Measurements from ENCODE around the gene STYXL1. TPM values are rescaled to one million over a fixed set of nuclear protein-coding genes. Genes with fewer than 3 reads are reported as not detected.
"Not testable (repeated sequence)": the region's sequence is repeated elsewhere in the genome, so short reads cannot be mapped to it uniquely, and the experiment has no call there.

The STYXL1 gene
- total RNA-seq, 1 experiment from 2014 or later = 21.3 TPM

DNA sequence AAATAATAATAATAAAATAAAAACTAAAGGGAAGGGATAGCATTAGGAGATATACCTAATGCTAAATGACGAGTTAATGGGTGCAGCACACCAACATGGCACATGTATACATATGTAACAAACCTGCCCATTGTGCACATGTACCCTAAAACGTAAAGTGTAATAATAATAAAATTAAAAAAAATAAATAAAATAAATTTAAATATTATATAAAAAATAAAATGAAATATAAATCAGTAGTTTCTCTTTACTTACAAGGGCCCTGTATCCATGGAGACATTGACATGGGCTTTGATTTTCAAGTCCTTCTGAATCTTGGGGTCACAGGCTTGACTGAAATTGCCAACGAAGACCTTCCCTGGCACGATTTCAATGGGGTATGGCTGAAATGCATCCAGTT lies 42.8 kb downstream of the STYXL1 start:
- H3K27ac Mint-ChIP-seq; ATAC-seq; H3K36me3 Mint-ChIP-seq; H3K4me3 Mint-ChIP-seq; DNase-seq (ENCODE audit: low spot score); CTCF ChIA-PET; POLR2A ChIA-PET; H3K9me3 Mint-ChIP-seq; H3K4me1 Mint-ChIP-seq; H3K27me3 Mint-ChIP-seq (ENCODE audit: low read depth): not testable (repeated sequence)
- TF ChIP-seq HMGA2 (CRISPR knock-in tag; IDR thresholded peaks at IDR 0.05) = peak; percentile 90

- H3K36me3 Mint-ChIP-seq = peaks cover 10% of the 10 kb centered on the region
- CTCF ChIA-PET = interaction anchor here (0.8 to 1.0 kb wide), 2 partner anchors 17 to 260 kb away, joined by 3 to 4 read pairs; no protein-coding TSS in a partner anchor
Measured at GRCh38 chr7:76003351-76003750, 44.4 kb downstream of the STYXL1 start.

GRCh38 chr7:76002822-76003221 lies 45.0 kb downstream of the STYXL1 start:
- ChIA-PET POLR2A (no interaction called here), CTCF (interaction anchor here (1.0 kb wide), 1 partner anchor 17 kb away, joined by 4 read pairs; no protein-coding TSS in a partner anchor)
- Mint-ChIP-seq H3K36me3 (peaks cover 10% of the 10 kb centered on the region), H3K9me3 (no peaks in the 10 kb centered on the region), H3K4me3 (no peak overlapping the region), H3K4me1 (no peaks in the 10 kb centered on the region), H3K27me3 (ENCODE audit: low read depth) (no peaks in the 10 kb centered on the region), H3K27ac (no peak overlapping the region)
- TF ChIP-seq, protein P1, sequence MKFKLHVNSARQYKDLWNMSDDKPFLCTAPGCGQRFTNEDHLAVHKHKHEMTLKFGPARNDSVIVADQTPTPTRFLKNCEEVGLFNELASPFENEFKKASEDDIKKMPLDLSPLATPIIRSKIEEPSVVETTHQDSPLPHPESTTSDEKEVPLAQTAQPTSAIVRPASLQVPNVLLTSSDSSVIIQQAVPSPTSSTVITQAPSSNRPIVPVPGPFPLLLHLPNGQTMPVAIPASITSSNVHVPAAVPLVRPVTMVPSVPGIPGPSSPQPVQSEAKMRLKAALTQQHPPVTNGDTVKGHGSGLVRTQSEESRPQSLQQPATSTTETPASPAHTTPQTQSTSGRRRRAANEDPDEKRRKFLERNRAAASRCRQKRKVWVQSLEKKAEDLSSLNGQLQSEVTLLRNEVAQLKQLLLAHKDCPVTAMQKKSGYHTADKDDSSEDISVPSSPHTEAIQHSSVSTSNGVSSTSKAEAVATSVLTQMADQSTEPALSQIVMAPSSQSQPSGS (CRISPR knock-in tag; IDR thresholded peaks at IDR 0.05; ENCODE audit: borderline replicate concordance, low read depth) = no peak
- no peak for TF ChIP-seq TP53 (CRISPR knock-in tag; IDR thresholded peaks at IDR 0.05)
- TF ChIP-seq ZBTB43 (CRISPR knock-in tag; IDR thresholded peaks at IDR 0.05) = no peak
- TF ChIP-seq TEAD4 (CRISPR knock-in tag; IDR thresholded peaks at IDR 0.05) = no peak
- TF ChIP-seq RELA (CRISPR knock-in tag; IDR thresholded peaks at IDR 0.05; ENCODE audit: borderline replicate concordance) = no peak
- DNase-seq (ENCODE audit: low spot score) = no peak
- no peak for ATAC-seq

More at GRCh38 chr7:76003351-76003750, 44.4 kb downstream of the STYXL1 start:
- H3K27ac Mint-ChIP-seq = no peak overlapping the region
- POLR2A ChIA-PET = no interaction called here
- no peak for DNase-seq (ENCODE audit: low spot score)
- 0 out of 2 replicates have a peak, but pooled peaks cover 2% of the 10 kb centered on the region for H3K4me1 Mint-ChIP-seq
- H3K4me3 Mint-ChIP-seq = no peak overlapping the region
- TF ChIP-seq JUN (CRISPR knock-in tag; IDR thresholded peaks at IDR 0.05) = no peak
- no peaks in the 10 kb centered on the region for H3K27me3 Mint-ChIP-seq (ENCODE audit: low read depth)
- no peak for ATAC-seq
- H3K9me3 Mint-ChIP-seq = no peaks in the 10 kb centered on the region

DNA sequence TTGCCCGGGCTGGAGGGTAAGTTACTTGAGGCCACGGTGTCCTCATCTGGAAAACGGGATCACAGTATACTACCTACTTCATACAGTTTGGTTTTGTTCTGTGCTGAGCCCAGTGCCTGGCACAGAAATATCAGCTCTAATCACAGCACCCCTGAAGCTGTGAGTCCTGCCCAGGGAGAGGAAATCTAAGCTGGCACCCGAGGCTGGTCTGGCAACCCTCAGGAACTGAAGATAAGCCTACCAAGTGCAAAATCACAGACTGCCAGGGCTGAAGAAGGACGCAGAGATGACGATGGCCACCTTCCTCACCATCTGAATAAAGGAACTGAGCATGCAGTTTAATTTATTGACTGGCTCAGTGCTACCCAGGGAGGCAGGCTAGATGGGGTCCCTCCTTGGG lies 45.7 kb downstream of the STYXL1 start:
- no peaks in the 10 kb centered on the region for H3K9me3 Mint-ChIP-seq
- ATAC-seq (no peak), DNase-seq (ENCODE audit: low spot score) (no peak)
- no peaks in the 10 kb centered on the region for H3K4me1 Mint-ChIP-seq
- H3K36me3 Mint-ChIP-seq = peaks cover 10% of the 10 kb centered on the region
- H3K27ac Mint-ChIP-seq = no peak overlapping the region
- TF ChIP-seq E2F5 (CRISPR knock-in tag; IDR thresholded peaks at IDR 0.05) = no peak
- TF ChIP-seq MYBL2 (CRISPR knock-in tag; IDR thresholded peaks at IDR 0.05) = no peak
- no peak for TF ChIP-seq ZNF232 (CRISPR knock-in tag; IDR thresholded peaks at IDR 0.05)
- TF ChIP-seq, protein P2, sequence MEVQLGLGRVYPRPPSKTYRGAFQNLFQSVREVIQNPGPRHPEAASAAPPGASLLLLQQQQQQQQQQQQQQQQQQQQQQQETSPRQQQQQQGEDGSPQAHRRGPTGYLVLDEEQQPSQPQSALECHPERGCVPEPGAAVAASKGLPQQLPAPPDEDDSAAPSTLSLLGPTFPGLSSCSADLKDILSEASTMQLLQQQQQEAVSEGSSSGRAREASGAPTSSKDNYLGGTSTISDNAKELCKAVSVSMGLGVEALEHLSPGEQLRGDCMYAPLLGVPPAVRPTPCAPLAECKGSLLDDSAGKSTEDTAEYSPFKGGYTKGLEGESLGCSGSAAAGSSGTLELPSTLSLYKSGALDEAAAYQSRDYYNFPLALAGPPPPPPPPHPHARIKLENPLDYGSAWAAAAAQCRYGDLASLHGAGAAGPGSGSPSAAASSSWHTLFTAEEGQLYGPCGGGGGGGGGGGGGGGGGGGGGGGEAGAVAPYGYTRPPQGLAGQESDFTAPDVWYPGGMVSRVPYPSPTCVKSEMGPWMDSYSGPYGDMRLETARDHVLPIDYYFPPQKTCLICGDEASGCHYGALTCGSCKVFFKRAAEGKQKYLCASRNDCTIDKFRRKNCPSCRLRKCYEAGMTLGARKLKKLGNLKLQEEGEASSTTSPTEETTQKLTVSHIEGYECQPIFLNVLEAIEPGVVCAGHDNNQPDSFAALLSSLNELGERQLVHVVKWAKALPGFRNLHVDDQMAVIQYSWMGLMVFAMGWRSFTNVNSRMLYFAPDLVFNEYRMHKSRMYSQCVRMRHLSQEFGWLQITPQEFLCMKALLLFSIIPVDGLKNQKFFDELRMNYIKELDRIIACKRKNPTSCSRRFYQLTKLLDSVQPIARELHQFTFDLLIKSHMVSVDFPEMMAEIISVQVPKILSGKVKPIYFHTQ (CRISPR knock-in tag; IDR thresholded peaks at IDR 0.05) = no peak
- no peak for TF ChIP-seq RORB (CRISPR knock-in tag; IDR thresholded peaks at IDR 0.05)
- no peak for TF ChIP-seq NFYB (CRISPR knock-in tag; conservative IDR thresholded peaks at IDR 0.05; ENCODE audit: low read depth)
- no peak for TF ChIP-seq CBFB (CRISPR knock-in tag; IDR thresholded peaks at IDR 0.05; ENCODE audit: low read depth)
- TF ChIP-seq ZNF281 (CRISPR knock-in tag; IDR thresholded peaks at IDR 0.05) = no peak
- no peak for TF ChIP-seq ZBTB21 (CRISPR knock-in tag; IDR thresholded peaks at IDR 0.05; ENCODE audit: borderline replicate concordance)
- H3K4me3 Mint-ChIP-seq = no peak overlapping the region
- CTCF ChIA-PET = interaction anchor here (1.0 kb wide), 2 partner anchors 18 to 135 kb away, joined by 3 read pairs; no protein-coding TSS in a partner anchor
- no peaks in the 10 kb centered on the region for H3K27me3 Mint-ChIP-seq (ENCODE audit: low read depth)
- POLR2A ChIA-PET = no interaction called here

Data from WTC11 (cell line).